HG03342 (cell line): Measurements from ENCODE around the gene SFTPB.
"Not testable (repeated sequence)": the region's sequence is repeated elsewhere in the genome, so short reads cannot be mapped to it uniquely, and the experiment has no call there.

ENCODE experiments used
- ATAC-seq: cut with Tn5 transposase; IDR thresholded peaks from one replicate; pipeline ENCODE4 v1.9.1; 2021; ENCODE audit warnings: mild to moderate bottlenecking, moderate library complexity; ENCODE audit not compliant: unreplicated experiment

Gene SFTPB

GRCh38 chr2:85678794-85679672 lies 11.0 kb upstream of the SFTPB start:
- peak; percentile 76 for ATAC-seq

GRCh38 chr2:85678377-85678776 lies 10.4 kb upstream of the SFTPB start:
- ATAC-seq: no peak

GRCh38 chr2:85675866-85676548 lies 8.0 kb upstream of the SFTPB start:
- ATAC-seq: no peak

GRCh38 chr2:85675427-85675826 lies 7.4 kb upstream of the SFTPB start:
- no peak for ATAC-seq

- ATAC-seq: no peak
Measured at GRCh38 chr2:85674417-85674816, 6.4 kb upstream of the SFTPB start.

- no peak for ATAC-seq
Measured at GRCh38 chr2:85673716-85674375, 5.8 kb upstream of the SFTPB start.

GRCh38 chr2:85672456-85672855 lies 4.5 kb upstream of the SFTPB start:
- no peak for ATAC-seq

GRCh38 chr2:85670416-85670815 lies 2.4 kb upstream of the SFTPB start:
- ATAC-seq: not testable (repeated sequence)

- peak; percentile 88 for ATAC-seq
Measured at GRCh38 chr2:85669549-85669948, 1.6 kb upstream of the SFTPB start.

GRCh38 chr2:85668857-85669142 lies 801 bp upstream of the SFTPB start:
- ATAC-seq: no peak

- ATAC-seq: no peak
Measured at GRCh38 chr2:85667561-85668008, 414 bp downstream of the SFTPB start.

- ATAC-seq: no peak
Measured at GRCh38 chr2:85666435-85667316, 1.3 kb downstream of the SFTPB start.

- ATAC-seq: no peak
Measured at GRCh38 chr2:85666016-85666415, 2.0 kb downstream of the SFTPB start.

GRCh38 chr2:85665264-85665937 lies 2.6 kb downstream of the SFTPB start:
- no peak for ATAC-seq

- ATAC-seq: no peak
Measured at GRCh38 chr2:85663594-85664565, 4.1 kb downstream of the SFTPB start.

- no peak for ATAC-seq
Measured at GRCh38 chr2:85662899-85663593, 5.0 kb downstream of the SFTPB start.

GRCh38 chr2:85661139-85661858 lies 6.7 kb downstream of the SFTPB start:
- no peak for ATAC-seq

- ATAC-seq: no peak
Measured at GRCh38 chr2:85660725-85661124, 7.3 kb downstream of the SFTPB start.
